Activated CD8-positive, alpha-beta memory T cell treated with anti-CD3 and anti-CD28 coated beads for 4 hours (primary cell): ENCODE data around the gene NUCB1.

Source experiments
- DNase-seq, 2 donors: peaks; one replicate each; pipeline ENCODE4 v3.0.0-alpha.2; 2020; ENCODE audit warnings: low read depth in 2 of 2

NUCB1 gene

DNA sequence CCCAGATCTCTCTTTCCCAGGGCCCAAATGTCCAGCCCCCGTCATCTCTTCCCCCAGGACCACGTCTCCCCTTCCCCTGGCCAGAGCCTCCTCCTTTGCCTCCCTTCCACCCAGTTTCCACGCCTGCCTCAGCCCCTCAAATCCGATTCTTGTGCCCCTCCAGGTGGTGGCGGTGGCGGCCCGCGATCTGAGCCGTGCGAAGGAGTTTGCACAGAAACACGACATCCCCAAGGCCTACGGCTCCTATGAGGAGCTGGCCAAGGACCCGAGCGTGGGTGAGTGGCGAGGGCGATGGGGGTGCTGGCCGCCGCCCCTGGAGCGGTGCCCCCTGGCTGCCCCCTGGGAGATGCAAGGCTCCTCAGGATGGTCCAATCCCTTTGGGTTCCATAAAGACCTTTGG is 34.7 kb downstream of the NUCB1 start:
- no peak for DNase-seq

DNA sequence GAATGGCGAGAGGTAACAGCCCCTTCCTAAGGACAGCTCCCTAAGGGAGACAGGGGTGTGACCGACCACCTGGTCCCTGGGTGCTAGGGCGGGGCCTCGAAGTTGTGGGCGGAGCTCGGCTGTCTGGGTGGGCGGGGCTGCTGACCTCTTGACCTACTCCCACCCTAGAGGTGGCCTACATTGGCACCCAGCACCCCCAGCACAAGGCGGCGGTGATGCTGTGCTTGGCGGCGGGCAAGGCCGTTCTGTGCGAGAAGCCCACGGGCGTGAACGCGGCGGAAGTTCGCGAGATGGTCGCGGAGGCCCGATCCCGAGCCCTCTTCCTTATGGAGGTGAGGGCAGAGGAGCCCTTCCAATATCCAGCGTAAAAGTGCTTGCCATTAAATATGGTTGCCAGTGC is 35.8 kb downstream of the NUCB1 start:
- DNase-seq: no peak

- DNase-seq: no peak
Measured at GRCh38 chr19:48938256-48938655, 38.1 kb downstream of the NUCB1 start.

DNA sequence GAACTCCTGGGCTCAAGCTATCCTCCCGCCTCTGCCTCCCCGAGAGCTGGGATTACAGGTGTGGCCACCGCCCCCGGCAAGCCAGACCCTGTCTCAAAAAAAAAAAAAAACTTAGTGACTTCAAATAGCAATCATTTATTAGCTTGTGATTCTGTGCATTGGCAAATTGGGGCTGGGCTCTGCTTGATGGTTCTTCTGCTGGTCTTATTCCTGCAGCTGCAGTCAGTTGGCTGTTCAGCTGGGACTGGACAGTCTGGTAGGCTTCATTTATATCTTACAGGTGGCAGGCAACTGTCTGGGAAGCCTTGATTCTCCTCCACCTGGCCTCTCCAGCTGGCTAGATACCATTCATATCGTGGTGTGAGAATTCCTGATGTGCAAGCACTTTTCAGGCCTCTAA is 40.8 kb downstream of the NUCB1 start:
- no peak for DNase-seq

DNA sequence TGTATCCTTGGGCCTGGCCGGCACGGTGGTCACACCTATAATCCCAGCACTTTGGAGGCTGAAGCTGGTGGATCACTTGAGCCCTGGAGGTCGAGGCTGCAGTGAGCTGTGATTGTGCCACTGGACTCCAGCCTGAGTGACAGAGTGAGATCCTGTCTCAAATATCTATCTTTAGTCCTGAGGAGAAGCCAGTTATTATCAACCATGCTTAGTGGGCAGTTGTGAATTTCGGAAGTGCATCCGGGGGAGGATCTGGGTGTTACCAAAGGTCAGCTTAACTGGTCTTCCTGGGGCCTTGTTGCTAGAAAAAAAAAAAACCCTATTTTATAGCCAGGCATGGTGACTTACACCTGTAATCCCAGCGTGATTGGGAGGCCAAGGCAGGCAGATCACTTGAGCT is 43.0 kb downstream of the NUCB1 start:
- DNase-seq: no peak

GRCh38 chr19:48945415-48945814 is 45.3 kb downstream of the NUCB1 start:
- DNase-seq: no peak

DNA sequence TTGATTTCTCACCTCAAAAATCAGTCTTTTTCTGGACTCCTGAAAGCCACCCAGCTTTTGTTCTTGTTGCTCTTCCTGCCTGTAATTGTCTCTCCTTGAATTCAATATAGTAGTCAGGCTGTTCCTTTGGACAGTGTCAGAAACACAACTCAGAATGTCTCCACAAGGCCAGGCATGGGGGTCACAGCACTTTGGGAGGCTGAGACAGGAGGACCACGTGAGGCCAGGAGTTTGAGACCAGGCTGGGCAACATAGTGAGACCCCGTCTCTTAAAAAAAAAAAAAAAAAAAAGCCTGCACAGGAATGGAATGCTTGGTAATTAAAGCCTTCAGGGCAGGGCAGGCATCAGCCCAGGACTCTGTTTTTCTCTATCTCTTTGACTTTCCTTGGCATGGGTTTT is 45.7 kb downstream of the NUCB1 start:
- no peak for DNase-seq

DNA sequence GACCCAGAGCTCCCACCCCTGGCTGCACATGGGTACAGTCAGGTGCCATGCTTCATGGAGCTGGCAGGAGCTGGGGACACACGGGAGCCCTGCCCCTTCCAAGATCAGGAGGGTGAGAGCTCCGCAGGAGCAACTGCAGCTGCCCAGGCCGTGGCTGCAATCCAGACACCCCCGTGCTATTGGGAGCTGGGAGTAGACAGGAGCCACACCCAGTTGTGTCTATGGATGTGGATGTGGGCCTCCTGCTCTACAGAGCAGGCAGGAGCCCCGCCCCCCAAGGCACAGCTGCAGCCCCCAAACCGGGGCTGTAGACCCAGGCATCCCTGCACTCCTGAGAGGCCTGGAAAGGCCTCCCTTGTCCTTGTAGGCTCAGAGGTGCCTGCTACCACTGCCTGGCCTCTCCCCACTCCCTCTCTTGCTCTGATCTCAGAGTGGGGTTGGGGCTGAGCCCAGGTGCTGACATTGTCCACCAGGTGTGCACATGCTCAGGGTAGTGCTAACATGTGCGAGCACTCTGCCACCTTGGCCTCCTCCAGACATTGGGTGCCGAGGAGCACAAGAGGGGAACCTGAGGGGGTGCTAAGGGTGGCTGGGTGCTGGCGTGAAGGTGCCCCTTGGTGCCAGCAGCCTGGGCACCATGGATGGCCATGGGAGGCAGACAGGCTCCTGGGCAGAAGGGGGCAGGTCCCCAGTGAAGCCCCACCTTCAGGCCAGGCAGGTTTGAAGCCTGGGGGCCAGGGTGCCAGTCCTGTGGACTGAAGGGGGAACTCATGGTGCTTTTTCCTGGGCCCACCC is 46.5 kb downstream of the NUCB1 start:
- DNase-seq: no peak

DNA sequence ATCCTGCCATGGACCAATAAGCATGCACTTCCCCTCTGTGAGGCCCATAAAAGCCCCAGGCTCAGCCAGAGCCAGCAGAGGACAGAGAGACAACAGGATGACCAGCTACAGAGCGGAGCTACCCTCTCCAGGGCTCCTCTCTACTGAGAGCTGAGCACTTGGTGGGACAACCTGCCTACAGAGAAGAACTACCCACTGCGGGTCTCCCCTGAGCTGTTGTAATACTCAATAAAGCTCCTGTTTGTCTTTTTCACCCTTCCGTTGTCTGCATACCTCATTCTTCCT is 47.1 kb downstream of the NUCB1 start:
- no peak for DNase-seq

GRCh38 chr19:48950159-48950558 is 50.0 kb downstream of the NUCB1 start:
- DNase-seq: no peak

GRCh38 chr19:48950830-48951519 is 50.9 kb downstream of the NUCB1 start:
- DNase-seq: no peak

GRCh38 chr19:48953141-48953540 is 53.0 kb downstream of the NUCB1 start:
- no peak for DNase-seq

GRCh38 chr19:48953990-48954594 is 54.0 kb downstream of the NUCB1 start:
- DNase-seq: no peak

- peak; percentile 73 to 75 for DNase-seq
Measured at GRCh38 chr19:48954595-48955307, 54.6 kb downstream of the NUCB1 start, which contains the start of gene BAX. BAX (plus strand) TSS chr19:48954875; CDS start chr19:48954929, 54 bp downstream.

- no peak for DNase-seq
Measured at GRCh38 chr19:48955308-48955958, 55.3 kb downstream of the NUCB1 start.

DNA sequence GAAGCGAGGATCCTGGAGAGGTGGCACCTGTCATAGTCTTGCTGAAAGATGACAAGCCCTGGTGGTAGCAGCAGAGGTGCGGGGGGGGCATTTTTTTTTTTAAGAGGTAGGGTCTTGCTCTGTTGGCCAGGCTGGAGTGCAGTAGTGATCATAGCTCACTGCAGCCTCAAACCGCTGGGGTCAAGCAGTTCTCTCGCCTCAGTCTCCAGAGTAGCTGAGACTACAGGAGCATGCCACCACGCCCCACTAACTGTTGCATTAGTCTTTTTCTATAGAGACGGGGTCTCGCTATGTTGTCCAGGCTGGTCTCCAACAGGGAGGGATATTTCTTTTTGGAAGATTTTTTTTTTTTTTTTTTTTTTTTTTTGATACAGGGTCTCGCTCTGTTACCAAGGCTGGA is 57.9 kb downstream of the NUCB1 start:
- DNase-seq: no peak

DNA sequence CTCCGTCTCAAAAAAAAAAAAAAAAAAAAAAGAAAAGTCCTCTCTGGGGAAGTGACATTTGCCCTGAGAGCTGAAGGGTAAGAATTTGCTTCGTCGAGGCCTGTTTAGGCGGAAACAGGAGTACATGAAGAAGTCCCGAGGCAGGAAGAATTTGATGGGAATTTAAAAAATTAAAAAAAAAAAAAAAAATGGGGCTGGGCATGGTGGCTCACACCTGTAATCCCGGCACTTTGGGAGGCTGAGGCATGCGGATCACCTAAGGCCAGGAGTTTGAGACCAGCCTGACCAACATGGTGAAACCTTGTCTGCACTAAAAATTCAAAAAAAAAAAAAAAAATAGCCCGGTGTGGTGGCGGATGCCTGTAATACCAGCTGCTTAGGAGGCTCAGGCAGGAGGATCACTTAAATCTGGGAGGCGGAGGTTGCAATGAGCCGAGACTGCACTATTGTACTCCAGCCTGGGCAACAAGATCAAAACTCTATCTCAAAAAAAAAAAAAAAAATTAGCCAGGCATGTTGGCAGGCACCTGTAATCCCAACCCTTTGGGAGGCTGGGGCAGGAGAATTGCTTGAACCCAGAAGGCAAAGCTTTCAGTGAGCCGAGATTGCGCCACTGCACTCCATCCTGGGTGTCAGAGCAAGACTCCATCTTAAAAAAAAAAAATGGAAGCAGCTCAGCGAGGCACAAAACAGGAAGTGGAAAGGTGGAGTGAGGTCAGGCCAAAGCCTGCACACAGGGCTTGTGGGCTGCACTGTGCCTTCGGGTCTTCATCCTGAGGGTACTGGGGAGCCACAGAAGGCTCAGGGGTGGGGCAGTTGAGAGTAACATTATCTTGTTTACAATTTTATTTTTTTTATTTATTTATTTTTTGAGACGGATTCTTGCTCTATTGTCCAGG is 59.5 kb downstream of the NUCB1 start:
- no peak for DNase-seq

- no peak for DNase-seq
Measured at GRCh38 chr19:48961051-48961649, 61.0 kb downstream of the NUCB1 start.

DNA sequence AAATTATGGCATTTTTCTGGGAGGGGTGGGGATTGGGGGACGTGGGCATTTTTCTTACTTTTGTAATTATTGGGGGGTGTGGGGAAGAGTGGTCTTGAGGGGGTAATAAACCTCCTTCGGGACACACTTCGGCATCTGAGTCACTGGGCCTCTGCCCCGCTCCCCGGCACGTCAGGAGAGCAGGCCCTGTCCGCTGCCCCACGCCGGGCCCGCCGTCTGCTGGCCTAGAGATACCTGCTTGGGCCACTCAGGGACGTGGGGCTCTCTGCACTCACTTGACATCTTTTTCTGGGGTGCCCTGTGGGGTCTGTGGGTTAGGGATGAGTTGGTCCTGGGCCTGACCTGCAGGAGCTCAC is 61.5 kb downstream of the NUCB1 start:
- no peak for DNase-seq

- peak in 1 of 2 donors; percentile 20 for DNase-seq
Measured at GRCh38 chr19:48962029-48962848, 62.1 kb downstream of the NUCB1 start.
